Activated CD8-positive, alpha-beta memory T cell treated with anti-CD3 and anti-CD28 coated beads for 1 hour (primary cell): ENCODE measurements around the gene SIRT2.
"Not testable (repeated sequence)": the region's sequence is repeated elsewhere in the genome, so short reads cannot be mapped to it uniquely, and the experiment has no call there.

Experiments
- DNase-seq, 2 donors: peaks; one replicate each; pipeline ENCODE4 v3.0.0-alpha.2; 2020; ENCODE audit warnings: low read depth in 1 of 2; ENCODE audit errors: extremely low read depth in 1 of 2

The SIRT2 gene

DNA sequence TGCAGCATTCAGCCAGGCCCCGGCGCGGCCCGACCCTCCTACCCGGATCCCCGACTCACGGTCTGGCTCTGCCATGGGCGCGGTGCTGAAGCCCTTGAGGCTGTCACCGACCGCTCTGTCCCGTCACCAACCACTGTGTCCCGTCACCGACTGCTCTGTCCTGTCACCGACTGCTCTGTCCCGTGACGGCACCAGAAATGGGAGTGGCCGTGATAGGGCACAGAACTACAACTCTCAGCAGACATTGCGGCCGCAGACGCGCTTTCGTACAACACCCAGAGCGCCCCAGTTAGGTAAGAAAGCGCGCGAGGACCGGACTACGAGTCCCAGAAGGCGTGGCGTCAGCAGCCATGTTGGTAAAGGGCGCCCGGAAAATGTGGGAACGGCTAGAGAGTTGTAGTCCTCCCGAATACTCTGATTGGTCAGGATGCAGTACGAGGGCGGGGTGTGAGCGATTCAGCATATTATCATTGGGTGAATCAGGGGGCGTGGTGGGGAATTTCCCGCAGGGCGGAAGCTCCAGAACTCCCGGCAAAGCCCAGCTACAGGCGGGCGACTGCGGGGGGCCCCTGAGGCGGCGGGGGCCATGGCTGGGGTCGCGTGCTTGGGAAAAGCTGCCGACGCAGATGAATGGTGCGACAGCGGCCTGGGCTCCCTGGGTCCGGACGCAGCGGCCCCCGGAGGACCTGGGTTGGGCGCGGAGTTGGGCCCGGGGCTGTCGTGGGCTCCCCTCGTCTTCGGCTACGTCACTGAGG, at the start of gene SIRT2, which contains the start of gene NFKBIB:
Gene SIRT2, minus strand, starts transcription at position 172 of the 755 bp plus-strand sequence. Its CDS starts 97 bp downstream, at position 75.
Gene NFKBIB, plus strand, starts transcription at position 523 of the 755 bp plus-strand sequence. Its CDS starts 64 bp downstream, at position 587.
- peak; percentile 95 to 100 for DNase-seq

DNA sequence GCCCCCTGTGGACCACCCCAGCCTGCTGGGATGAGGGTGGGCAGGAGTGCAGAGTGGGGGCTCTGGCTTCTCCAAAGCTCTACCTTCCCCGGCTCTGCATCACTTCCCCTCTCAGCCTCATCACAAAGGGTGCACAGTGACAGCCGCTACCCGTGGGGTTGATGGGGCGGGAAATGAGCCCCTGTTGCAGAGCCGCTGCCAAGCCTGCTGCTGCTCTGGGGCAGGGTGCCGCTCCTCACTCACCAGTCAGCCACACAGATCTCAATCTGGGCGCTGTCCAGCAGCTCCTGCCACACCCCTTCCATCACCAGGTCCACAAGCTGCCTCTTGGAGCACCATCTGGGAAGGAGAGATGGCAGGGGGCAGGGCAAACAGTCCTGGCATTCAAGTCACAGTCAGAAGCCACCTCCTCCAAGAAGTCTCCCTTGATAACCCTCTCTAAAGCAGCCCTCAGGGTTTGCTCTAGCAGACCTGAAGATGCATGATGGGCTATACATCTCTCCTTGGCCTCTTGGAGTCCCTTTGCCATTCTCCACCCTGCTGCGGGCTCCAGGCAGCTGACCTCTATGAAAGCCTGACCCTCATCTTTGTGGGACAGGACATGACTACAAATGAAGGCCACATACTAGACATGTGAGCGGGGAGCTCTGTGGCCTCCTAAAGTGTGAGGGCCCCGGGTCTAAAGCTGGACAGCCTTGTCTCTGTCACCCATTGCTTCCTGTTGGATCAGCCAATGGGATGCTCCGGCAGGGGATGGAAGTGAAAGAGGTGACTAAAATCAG, 47.0 kb upstream of the SIRT2 start:
- DNase-seq: no peak

DNA sequence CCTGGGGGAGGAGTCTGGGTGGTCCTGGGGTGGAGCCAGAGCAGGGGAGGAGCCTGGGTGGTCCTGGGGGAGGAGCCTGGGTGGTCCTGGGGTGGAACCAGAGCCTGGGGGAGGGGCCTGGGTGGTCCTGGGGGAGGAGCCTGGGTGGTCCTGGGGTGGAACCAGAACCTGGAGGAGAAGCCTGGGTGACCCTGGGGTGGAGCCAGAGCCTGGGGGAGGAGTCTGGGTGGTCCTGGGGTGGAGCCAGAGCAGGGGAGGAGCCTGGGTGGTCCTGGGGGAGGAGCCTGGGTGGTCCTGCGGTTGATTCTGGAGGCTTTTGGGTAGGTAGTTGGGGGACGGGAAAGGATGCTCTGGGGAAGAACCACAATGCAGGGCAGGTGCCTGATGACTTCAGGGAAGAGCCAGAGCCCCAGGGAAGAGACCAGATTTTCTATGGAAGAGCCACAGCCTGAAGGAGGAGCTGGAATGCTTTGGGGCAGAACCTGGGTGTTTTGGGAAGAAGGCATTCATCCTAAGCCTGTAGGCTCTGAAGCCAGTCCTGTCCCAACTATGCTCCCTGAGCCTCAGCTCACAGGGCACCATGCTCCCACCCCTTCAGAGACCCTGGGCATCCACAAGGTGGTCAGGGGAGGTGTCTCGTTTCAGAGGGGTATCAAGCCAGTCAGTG, 46.3 kb upstream of the SIRT2 start:
- no peak for DNase-seq

DNA sequence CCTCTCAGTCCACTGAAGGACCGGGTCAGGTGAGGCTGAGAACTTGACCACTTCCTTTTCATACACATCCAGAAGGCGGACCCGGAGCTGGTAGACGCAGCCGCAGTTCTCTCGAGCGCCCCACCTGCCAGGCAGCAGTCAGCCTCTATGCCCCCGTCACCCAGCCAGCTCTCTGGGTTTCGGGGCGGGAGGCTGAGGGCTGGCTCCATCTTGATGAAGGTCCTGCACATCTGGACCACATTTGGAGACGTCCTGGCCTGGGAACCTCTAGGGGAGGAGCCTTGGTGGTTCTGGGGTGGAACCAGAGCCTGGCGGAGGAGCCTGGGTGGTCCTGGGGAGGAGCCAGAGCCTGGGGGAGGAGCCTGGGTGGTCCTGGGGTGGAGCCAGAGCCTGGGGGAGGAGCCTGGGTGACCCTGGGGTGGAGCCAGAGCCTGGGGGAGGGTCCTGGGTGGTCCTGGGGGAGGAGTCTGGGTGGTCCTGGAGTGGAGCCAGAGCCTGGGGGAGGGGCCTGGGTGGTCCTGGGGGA, 45.6 kb upstream of the SIRT2 start:
- DNase-seq: no peak

DNA sequence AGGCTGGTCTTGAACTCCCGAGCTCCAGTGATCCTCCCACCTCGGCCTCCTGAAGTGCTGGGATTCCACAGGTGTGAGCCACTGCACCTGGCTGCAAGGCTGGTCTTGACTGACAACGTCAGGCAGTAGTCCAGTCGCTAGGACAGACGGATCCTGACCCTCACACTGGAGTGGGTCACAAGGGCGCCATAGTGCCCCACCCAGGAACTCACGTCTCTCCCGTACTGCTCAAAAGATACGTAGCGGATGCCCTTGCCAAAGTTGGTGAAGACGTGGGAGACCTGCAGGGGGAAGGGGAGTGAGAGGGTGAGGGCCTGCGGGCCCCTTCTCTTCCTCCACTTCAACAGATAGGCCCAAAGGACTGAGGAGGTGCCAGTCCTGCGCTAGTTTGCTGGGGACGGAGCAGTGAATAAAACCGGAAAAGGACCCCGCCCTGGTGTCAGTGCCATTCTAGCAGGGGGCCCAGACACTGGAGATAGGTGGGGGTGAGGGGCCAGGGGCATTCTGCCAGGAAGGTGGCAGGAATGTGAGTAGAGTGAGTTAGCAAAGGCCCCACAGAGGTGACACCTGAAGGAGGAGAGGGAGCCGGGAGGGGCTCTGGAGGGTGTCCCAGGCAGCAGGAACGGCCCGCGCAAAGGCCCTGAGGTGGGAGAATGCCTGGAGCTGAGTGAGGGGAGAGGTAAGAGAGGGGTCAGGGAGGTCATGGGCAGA, 43.2 kb upstream of the SIRT2 start:
- DNase-seq: no peak

DNA sequence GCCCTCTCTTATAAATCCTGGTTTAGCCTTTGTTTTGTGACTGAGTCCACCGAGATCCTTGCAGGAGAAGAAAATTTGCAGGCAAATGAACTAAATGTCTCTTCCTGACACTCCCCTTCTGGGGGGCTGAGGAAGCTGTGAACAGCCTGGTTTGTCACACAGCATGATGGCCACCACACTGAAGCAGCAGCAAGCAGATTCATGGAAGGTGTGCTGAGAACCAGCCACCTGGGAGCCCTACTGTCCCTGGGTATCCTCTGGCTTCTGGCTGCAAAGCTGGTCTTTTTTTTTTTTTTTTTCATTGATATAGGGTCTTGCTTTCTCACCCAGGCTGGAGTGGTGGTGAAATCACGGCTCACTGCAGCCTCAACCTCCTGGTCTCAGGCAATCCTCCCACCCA, 42.6 kb upstream of the SIRT2 start:
- no peak for DNase-seq

DNA sequence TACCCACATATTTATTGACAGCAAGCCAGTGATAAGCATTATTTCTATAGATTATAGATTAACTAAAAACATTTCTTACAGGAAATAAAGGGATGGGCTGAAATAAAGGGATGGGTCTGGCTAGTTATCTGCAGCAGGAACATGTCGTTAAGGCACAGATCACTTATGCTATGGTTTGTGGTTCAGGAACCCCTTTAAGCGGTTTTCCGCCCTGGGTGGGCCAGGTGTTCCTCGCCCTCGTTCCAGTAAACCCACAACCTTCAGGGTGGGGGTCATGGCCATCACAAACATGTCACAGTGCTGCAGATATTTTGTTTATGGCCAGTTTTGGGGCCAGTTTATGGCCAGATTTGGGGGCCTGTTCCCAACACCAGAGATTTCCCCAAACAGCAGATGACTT, 42.0 kb upstream of the SIRT2 start:
- not testable (repeated sequence) for DNase-seq

DNA sequence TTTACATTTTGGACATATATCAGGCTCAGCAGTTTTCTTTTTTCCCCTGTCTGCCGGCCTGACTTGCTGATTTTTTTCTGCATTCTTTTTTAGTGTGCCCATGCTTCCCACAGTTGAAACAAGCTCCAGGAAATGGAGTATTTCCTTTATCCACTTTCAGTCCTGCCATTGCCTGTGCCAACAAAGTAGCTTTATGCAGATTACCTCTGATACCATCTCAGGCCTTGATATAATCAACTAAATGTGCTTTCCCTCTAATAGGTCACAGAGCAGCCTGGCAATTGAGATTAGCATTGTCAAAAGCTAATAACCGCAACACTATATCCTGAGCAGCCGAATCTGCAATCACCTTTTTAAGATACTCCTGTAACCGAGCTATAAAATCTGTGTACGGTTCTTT, 40.5 kb upstream of the SIRT2 start:
- DNase-seq: no peak

DNA sequence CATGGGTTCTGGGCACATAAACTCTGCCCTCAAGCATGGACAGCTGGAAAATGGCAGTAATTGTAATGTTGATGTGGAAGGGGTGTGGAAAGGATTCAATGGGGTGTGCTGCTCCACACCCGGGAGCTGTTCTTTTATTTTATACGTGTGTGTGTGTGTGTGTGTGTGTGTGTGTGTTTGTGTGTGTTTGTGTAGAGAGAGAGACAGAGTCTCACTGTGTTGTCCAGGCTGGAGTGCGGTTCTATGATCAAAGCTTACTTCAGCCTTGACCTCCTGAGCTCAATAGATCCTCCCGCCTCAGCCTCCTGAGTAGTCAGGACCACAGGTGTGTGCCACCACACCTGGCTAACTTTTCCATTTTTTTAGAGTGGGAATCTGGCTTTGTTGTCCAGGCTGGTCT, 34.1 kb upstream of the SIRT2 start:
- DNase-seq: no peak

DNA sequence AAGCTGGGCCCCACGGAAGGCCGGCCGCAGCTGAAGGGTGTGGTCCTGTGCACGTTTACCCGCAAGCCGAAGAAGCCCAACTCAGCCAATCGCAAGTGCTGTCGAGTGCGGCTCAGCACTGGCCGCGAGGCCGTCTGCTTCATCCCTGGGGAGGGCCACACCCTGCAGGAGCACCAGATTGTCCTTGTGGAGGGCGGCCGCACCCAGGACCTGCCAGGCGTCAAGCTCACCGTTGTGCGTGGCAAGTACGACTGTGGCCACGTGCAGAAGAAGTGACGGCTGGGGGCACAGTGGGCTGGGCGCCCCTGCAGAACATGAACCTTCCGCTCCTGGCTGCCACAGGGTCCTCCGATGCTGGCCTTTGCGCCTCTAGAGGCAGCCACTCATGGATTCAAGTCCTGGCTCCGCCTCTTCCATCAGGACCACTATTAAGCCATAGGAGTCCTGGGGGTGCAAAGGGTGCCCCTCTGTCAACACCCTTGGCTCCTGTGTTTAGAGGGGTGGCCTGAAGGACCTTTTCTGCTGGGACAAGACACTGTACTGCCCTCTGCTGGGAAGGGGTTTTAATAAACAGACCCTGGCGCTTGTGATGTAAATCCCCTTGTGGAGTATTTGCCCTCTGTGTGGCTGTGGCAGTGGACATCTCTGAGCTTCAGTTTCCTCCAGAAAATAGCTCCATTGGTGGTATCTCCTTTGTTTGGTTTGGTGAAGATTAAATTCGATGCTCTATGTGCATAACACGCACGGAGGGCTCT, 33.2 kb upstream of the SIRT2 start:
- no peak for DNase-seq

DNA sequence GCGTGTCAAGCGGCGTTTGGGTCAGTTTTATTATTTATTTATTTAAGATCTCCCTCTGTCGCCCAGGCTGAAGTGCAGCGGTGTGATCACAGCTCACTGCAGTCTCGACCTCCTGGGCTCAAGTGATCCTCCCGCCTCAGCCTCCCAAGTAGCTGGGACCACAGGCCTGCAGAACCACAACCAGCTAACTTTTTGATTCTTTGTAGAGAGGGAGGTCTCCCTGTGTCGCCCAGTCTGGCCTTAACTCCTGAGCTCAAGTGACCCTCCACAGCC, 32.0 kb upstream of the SIRT2 start:
- DNase-seq: no peak

DNA sequence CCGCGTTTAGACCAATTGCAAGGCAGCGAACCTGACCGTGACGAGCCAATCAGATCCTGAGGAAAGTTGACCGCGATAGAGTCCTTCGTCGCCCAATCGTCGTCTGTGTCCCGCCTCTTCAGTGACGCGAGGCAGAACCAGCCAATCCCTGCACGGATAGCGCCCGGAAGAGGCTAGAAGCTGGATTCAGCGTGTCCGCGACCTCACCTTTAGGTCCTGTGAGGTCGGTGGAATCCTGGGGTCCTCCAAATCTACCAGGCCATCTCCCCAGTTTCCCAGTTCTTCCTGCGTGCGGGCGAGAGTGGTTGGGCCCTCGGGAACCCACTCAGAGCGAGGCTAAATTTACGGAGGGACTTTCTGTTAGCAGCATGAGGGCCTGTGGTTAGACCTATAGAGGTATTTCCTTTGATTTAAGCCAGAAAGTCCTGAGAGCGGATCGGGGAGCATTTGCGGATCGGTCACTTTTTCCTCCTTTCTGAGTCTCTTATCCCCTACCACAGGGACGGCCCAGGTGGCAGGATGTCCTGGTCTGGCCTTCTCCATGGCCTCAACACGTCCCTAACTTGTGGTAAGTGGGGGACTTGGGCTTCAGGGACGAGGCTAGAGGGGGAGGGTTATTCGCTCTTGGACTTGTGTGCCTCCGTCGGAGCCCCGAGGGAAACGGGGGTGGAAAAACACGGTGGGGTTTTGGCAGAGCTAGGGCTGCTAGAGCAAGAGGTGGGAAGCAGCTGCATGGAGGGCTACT, 31.5 kb upstream of the SIRT2 start, which contains the start of gene MRPS12:
Gene MRPS12, plus strand, starts transcription at position 169 of the 745 bp plus-strand sequence. Its CDS starts 351 bp downstream, at position 520.
- peak; percentile 93 to 98 for DNase-seq

DNA sequence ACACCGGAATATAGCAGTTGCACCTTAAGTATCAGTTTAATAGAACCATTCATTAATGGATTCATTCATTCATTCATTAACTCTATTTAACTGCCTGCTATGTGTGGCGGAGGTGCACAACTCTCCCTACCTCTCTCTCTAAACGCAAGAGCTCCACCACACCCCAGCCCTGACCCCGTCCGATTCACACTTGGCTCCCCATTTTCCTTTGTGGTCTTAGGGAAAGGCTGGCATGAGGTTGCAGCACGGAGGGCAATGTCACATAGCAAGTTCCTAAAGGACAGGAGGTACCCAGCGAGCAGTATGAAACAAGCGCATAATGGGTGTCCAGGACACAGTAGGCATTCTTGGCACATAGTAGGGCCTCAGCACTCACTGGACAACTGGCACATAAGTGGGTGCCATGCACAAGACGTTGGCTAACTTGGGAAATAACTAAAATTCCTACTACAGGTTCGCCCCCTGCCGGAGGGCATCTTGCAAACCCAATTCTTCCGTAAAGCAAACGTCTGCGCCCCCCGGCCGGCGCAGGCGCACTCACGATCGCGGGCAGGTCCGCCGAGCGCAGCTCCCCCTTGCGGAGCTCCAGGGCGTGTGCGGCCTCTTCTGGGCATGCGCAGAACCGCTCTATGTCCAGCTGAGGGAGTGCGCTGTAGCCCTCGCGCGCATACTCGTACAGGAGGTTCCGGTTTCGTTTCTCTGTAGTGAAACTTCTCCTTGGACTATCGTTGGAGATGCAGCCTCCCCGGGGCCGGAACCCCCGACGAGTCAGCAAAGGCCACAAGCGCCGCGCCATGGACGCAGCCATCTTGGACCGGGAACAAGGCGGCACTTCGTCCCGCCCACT, 30.7 kb upstream of the SIRT2 start, which contains the start of gene SARS2:
Gene SARS2, minus strand, starts transcription at position 835 of the 847 bp plus-strand sequence. Its CDS starts 27 bp downstream, at position 808.
- peak; percentile 83 to 85 for DNase-seq

DNA sequence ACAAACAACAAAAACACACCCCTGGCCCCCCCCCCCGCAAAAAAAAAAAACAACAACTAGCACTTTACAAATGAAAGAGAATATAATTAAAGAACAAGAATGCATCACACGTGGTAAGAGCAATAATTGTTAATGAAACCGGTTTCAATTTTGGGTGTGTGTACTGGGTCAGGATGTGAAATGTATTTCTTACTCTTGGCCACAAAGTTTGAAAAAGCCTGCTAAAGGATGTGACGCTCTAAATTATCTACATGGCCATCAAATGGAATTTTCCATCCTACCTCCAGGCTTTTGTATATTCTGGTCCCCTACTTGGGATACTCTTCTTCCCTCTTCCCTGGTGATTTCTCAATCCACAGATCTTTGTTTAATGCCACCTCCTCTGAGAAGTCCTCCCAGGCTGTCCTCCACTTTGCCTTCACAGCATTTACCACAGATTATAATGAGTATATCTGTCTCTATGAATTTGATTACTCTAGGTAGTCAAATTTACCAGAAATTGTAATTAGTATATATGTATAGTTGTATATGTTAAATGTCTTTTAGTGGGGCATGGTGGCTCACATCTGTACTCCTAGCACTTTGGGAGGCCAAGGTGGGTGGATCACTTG, 29.1 kb upstream of the SIRT2 start:
- DNase-seq: no peak

DNA sequence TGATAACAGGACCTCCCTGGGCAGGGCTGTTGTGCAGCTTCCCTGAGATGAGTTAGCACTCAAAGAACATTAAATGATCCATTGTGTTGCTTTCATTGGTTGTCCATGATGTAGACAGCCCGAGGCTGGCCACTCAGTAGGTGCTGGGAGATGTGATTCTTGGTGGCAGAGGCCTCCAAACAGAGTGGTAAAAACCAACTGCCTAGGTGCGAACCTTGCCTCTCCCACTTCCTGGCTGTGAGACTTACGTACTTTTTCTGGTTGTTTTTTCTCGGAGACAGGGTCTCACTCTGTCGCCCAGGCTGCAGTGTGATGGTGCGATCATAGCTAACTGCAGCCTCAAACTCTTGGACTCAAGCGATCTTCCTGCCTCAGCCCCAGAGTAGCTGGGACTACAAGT, 25.0 kb upstream of the SIRT2 start:
- DNase-seq: no peak

DNA sequence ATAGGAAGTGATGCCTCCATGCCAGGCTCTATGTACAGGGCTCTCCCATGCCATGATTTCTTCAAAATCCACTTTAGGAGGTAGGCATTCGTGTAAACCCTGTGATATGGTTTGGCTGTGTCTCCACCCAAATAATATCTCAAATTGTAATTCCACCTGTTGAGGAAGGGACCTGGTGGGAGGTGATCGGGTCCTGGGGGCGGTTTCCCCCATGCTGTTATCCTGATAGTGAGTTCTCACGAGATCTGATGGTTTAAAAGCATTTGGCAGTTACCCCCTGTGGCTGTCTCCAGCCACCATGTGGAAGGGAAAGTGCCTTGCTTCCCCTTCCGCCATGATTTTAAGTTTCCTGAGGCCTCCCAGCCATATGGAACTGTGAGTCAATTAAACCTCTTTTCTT, 23.1 kb upstream of the SIRT2 start:
- DNase-seq: no peak

DNA sequence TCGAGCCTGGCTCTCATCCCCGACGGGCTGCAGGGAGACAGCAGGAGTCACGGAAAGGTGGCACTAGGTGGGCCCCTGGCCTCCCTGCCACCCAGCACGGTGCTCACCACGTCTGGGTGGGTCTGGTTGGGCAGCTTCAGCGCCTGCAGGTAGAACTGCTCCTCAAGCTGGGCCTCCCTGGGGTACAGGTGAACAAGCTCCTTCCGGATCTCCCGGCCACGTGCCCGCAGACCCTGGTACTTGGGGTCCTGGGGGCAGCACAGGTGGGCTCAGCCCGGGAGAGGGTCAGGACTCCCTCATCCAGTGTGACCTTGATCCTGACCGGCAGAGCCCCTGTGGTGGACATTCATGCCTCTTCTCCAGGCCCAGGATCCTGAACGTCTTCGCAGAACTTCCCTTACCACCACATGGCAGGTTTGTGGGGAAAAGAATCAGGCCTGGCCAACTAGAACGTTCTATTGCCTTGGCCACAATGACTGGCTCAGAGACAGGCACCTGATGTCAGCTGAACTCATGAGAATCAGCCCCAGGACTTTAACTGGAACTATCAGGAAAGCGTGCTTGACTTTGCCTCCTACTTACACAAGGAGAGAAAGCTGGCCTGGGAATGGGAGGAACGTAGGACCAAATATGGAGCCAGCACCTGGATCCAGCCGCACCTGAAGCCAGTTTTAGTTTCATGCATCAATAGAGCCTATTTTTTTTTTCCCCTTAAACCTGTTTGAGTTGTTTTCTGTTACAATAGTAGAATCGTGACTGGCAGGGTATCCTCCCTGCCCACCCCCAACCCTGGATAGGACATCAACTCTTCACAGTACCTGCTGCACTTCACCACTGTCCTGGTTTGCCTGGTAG, 22.2 kb upstream of the SIRT2 start:
- no peak for DNase-seq
